GM18858 (cell line): ENCODE data around the gene MID2.
"Not testable (repeated sequence)": the region's sequence is repeated elsewhere in the genome, so short reads cannot be mapped to it uniquely, and the experiment has no call there.

Source experiments
- ATAC-seq: cut with Tn5 transposase; IDR thresholded peaks from one replicate; pipeline ENCODE4 v1.9.1; 2021; ENCODE audit not compliant: unreplicated experiment

Gene MID2

DNA sequence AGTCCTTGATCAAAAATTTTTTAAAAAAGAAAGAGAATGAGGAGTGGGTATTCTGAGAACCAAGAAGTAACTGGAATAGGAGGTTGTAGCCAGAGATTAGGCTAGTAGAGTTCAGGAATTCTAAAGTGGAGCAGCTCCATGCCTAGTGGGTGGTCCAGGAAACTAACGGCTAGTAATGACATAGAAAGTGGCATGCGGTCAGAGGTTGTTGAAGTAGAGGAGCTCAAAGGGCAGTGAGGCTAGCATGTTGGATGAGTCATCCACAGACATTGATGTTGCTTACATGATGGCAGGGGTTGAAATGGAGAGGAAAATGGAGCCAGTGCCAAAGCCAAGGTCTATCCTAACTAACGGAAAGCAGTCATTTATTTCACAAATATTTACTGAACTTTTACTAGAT, 114.4 kb downstream of the MID2 start:
- ATAC-seq, result no peak

DNA sequence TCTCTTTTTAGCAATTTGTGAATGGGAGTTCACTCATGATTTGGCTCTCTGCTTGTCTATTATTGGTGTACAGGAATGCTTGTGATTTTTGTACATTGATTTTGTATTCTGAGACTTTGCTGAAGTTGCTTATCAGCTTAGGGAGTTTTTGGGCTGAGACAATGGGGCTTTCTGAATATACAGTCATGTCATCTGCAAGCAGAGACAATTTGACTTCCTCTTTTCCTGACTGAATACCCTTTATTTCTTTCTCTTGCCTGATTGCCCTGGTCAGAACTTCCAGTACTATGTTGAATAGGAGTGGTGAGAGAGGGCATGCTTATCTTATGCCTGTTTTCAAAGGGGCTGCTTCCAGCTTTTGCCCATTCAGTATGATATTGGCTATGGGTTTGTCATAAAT, 129.7 kb downstream of the MID2 start:
- not testable (repeated sequence) for ATAC-seq

DNA sequence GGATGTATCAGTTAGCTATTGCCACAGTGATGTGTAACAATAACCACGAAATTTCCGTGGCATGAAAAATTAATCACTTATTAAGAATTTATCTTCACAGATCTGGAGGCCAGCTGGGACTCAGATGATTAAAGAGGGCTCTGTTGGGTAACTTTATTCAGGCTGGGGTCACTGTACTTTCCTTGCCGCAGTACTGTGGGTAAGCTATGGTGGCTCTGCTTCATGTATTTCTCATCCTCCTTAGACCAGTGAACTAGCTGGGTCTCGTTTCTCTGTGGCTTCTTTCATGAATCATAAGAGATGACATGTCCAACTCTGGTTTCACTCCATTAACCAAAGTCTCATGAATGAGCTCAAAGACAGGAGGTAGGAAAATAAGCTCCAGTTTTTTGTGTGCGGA, 143.0 kb downstream of the MID2 start:
- no peak for ATAC-seq

DNA sequence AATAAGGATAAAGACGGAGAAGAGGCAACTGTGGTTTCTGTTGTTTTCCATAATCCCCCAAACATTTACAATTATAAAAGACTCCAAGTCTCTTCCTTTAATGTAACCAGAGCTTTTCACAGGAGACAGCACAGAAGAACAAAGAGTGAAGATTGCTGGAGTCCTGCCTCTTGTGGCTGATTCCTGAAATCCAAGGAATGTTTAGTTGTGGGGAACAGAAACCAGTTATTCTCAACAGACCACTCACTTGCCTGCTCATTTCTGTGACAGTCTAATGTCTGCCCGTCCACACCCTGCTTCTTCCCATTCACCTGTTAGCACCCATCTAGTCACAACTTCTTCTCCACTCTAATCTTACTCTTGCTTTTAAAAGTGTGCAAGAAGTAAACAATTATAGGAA, 144.4 kb downstream of the MID2 start:
- no peak for ATAC-seq

DNA sequence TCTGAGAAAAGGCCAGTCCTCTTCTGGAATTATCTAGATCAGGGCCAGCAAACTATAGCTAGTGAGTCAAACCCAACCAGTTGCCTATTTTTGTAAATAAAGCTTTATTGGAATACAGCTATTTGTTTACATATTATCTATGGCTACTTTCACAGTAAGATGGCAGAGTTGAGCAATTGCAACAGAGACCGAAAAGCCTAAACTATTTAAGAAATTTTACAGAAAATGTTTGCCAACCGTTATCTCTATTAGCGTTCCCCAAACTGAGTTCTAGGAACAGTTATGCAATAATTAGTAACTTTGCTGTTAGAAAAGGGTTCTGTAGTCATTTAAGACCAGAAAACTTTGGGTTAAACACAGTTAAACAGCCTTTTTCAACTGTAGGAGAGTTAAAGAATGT, 146.0 kb downstream of the MID2 start:
- no peak for ATAC-seq
